Pancreas (tissue), 10 donors: ENCODE measurements around the gene PRPH. TPM values are rescaled to one million over a fixed set of nuclear protein-coding genes. Genes with fewer than 3 reads are reported as not detected.
A peak's percentile ranks its signal among the peaks of the same experiment; 100 is the strongest.

Source experiments
- ATAC-seq, 4 donors: fragments of 200-7000 bp; cut with Tn5 transposase; one replicate each; pipeline versions ENCODE4 v1.8.0 to v1.9.1; 2020; ENCODE audit warnings: mild to moderate bottlenecking in 4 of 4, moderate library complexity in 4 of 4
- DNase-seq, 6 donors: peaks; one replicate each; pipeline ENCODE4 v3.0.0-alpha.2; 2020
- FAIRE-seq: peaks from 2 replicates; lab custom pipeline; 2012; peaks lifted over from hg19 to GRCh38; lab: Jason Lieb, UNC
- H3K27ac ChIP-seq, 4 donors: fragments of 200-600 bp; sonication (generic); 1 replicate in 3 of 4; 2 replicates in 1 of 4; pipeline versions ENCODE4 v1.5.0 to v1.8.0; 2020
- H3K27me3 ChIP-seq, 4 donors: fragments of 200-600 bp; one replicate each; pipeline ENCODE4 v1.8.0; 2021
- H3K36me3 ChIP-seq, 3 donors: fragments of 200-600 bp; sonication (generic) in 1 of 3; one replicate each; pipeline versions ENCODE4 v1.5.0 to v1.8.0; 2020 to 2021
- H3K4me1 ChIP-seq, 3 donors: fragments of 200-600 bp; one replicate each; pipeline ENCODE4 v1.8.0; 2021
- H3K4me3 ChIP-seq, 4 donors: fragments of 200-600 bp; sonication (generic) in 2 of 4; one replicate each; pipeline versions ENCODE4 v1.5.0 to v1.8.0; 2020 to 2021
- H3K9me3 ChIP-seq, 4 donors: fragments of 200-600 bp; one replicate each; pipeline ENCODE4 v1.8.0; 2021
- WGBS, 2 donors: extraction: QIAGEN DNeasy Blood & Tissue Kit; methylation state at CpG; one replicate each; pipeline ENCODE4 v1.1.7; 2013; 5-methylcytosine and 5-hydroxymethylcytosine counted together
- intact Hi-C, 3 donors: fragments of 100-400 bp; cut with DNase I; formaldehyde crosslinking; loops; one replicate each; pipeline versions ENCODE4 v1.11.1 to v1.14.2; 2022
- polyA plus RNA-seq, 2 donors: library from polyadenylated mRNA; stranded (reverse); fragments of 200-250 nt; gene quantifications; one replicate each; pipeline ENCODE4 v1.2.3, GENCODE V29; 2013
- total RNA-seq, 6 donors: library from RNA; stranded (reverse); fragmentation: NEBNext Ultra II Directional in 4 of 6; extraction: Animal tissue kit (Norgen Biotek cat#: 25700) in 4 of 6; gene quantifications; one replicate each; pipeline versions ENCODE4 v1.2.1 to v1.2.4, GENCODE V29; 2021 to 2023
- TF ChIP-seq, protein P1 (sequence below), 4 donors: fragments of 200-600 bp; sonication (generic) in 3 of 4; IDR thresholded peaks; one replicate each; pipeline versions ENCODE4 v1.5.0 to v1.8.0; 2021; ENCODE audit warnings: antibody characterized with exemption in 4 of 4
- donor health status: healthy with polysubstance abuse.
- donor health status: DM: no; HTN: no; CAD: no; lungs with moderate emphysema.
- donor health status: DM: no; HTN: no; CAD: no.
- donor health status: control.
- donor health status: control.
- donor health status: Bipolar disorder and iron deficiency.
- donor health status: DM: yes; HTN: yes; CAD: no.
- donor health status: DM: no; HTN: no; CAD: no.
- donor health status: DM: no; HTN: no; CAD: no.
- donor health status: DM: yes; HTN: yes; CAD: no.

PRPH gene
- total and polyA plus RNA-seq, 8 donors: 0.44 to 18.7 (median 1.1) TPM

DNA sequence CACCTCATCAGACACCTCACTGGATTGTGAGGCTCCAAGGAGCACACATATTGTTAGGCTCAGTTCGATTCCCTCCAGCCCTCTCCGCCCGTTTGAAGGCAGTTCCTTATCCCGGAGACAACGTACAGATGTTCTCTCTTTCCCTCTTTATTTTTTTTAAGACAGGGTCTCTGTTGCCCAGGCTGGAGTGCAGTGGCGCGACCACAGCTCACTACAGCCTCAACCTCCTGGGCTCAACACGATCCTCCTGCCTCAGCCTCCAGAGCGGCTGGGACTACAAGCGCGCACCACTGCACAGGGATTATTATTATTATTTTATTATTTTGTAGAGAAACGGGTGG is 27.4 kb downstream of the PRPH start:
- no peak for FAIRE-seq
- no peaks in the 10 kb centered on the region for H3K9me3 ChIP-seq
- TF ChIP-seq, protein P1, sequence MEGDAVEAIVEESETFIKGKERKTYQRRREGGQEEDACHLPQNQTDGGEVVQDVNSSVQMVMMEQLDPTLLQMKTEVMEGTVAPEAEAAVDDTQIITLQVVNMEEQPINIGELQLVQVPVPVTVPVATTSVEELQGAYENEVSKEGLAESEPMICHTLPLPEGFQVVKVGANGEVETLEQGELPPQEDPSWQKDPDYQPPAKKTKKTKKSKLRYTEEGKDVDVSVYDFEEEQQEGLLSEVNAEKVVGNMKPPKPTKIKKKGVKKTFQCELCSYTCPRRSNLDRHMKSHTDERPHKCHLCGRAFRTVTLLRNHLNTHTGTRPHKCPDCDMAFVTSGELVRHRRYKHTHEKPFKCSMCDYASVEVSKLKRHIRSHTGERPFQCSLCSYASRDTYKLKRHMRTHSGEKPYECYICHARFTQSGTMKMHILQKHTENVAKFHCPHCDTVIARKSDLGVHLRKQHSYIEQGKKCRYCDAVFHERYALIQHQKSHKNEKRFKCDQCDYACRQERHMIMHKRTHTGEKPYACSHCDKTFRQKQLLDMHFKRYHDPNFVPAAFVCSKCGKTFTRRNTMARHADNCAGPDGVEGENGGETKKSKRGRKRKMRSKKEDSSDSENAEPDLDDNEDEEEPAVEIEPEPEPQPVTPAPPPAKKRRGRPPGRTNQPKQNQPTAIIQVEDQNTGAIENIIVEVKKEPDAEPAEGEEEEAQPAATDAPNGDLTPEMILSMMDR (IDR thresholded peaks at IDR 0.05): no peak
- H3K36me3 ChIP-seq: no peaks in the 10 kb centered on the region
- intact Hi-C loops: no loop called here
- H3K27me3 ChIP-seq: no peaks in the 10 kb centered on the region
- ATAC-seq: no peak
- H3K4me3 ChIP-seq: peak overlapping the region; percentile 44 to 65 (median 56)
- 45 to 47% methylated on average over 12 of the region's 12 CpGs for WGBS, 2 donors
- H3K4me1 ChIP-seq: no peaks in the 10 kb centered on the region
- H3K27ac ChIP-seq: peak overlapping the region in 1 of 4 donors; percentile 26
- DNase-seq: no peak

DNA sequence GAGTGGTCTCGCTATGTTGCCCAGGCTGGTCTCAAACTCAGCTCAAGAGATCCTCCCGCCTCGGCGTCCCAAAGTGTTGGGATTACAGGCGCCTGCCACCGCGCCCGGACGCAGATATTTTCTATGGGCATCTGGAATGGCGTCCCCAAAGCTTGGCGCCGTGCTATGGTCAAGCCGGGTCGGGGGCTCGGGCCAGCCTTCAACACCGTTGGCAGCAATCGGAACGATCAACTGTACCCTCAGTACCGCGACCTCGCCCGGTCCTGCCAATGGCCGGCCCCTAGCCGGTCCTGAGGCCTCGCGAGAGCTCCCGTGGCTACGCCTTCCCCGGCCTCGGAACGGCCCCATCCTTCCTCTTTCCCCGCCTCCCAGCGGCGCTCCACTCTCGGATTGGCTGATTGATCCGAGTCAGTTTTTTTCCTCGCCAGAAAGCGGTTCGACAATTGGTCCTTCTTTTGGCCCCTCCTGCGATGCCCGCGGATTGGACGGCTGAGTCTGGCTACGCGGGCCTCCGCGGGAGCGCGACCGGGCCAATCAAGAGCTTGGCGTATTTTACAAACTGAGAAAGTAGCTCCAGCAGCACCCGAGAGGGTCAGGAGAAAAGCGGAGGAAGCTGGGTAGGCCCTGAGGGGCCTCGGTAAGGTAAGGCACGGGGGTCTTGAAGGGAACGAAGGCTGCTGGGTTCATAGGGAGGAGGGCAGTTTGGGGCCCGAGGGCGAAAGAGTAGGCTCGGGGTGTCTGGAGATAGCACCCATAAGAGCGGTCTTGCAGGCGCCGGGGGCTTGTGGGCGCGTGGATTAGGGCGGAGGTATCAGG is 28.0 kb downstream of the PRPH start, which contains the start of gene TROAP:
TSS of gene TROAP (plus strand) at position 548 of the 816 bp plus-strand sequence. CDS start 354 bp downstream, outside the sequence.
- DNase-seq (peak; percentile 97 to 99 (median 98)), ATAC-seq (peak; percentile 99 to 100 (median 100)), FAIRE-seq (peak; percentile 96)
- no peaks in the 10 kb centered on the region for H3K36me3 ChIP-seq
- H3K4me1 ChIP-seq: no peaks in the 10 kb centered on the region
- TF ChIP-seq, protein P1 (IDR thresholded peaks at IDR 0.05): no peak
- intact Hi-C loops: no loop called here
- no peaks in the 10 kb centered on the region for H3K27me3 ChIP-seq
- peak within 1 kb of the TSS in 1 of 4 donors; percentile 26 for H3K27ac ChIP-seq
- peak within 1 kb of the TSS; percentile 44 to 65 (median 56) for H3K4me3 ChIP-seq
- H3K9me3 ChIP-seq: no peaks in the 10 kb centered on the region
- WGBS, 2 donors: 0 to 1% methylated on average over 64 to 65 of the region's 65 CpGs

DNA sequence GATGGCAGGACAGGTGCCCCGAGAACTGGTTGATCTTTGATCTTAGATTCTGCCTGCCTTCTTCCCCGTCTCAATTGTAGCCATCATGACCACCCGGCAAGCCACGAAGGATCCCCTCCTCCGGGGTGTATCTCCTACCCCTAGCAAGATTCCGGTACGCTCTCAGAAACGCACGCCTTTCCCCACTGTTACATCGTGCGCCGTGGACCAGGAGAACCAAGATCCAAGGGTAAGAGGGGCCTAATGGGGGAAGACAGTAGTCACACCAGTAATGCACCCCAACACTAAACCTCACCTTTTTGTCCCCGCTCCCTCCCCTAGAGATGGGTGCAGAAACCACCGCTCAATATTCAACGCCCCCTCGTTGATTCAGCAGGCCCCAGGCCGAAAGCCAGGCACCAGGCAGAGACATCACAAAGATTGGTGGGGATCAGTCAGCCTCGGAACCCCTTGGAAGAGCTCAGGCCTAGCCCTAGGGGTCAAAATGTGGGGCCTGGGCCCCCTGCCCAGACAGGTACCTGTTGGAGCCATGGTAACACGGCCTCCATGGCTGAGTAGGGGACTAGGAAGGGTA is 28.7 kb downstream of the PRPH start:
- no peak for ATAC-seq
- DNase-seq: peak in 1 of 6 donors; percentile 21
- 9% methylated on average over 19 of the region's 19 CpGs for WGBS, 2 donors
- no peak for FAIRE-seq
- H3K27me3 ChIP-seq: no peaks in the 10 kb centered on the region
- H3K4me3 ChIP-seq: peak overlapping the region in 3 of 4 donors; percentile 3 to 65 (median 65)
- H3K9me3 ChIP-seq: no peaks in the 10 kb centered on the region
- H3K36me3 ChIP-seq: no peaks in the 10 kb centered on the region
- intact Hi-C loops: no loop called here
- TF ChIP-seq, protein P1 (IDR thresholded peaks at IDR 0.05): no peak
- no peaks in the 10 kb centered on the region for H3K4me1 ChIP-seq
- no peak overlapping the region for H3K27ac ChIP-seq

DNA sequence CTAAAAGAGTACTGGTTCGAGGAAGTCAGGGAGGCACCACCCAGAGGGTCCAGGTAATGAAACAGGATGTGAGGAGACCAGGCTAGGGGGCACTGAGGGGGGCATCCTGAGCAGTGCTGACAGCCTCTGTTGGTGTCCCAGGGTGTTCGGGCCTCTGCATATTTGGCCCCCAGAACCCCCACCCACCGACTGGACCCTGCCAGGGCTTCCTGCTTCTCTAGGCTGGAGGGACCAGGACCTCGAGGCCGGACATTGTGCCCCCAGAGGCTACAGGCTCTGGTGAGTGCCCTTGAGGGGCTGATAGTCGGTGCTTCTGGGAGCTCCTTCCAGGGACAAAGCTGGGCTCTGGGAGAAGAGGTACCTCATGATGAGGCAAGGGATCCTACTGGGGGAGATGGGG is 30.7 kb downstream of the PRPH start:
- intact Hi-C loops: no loop called here
- no peak for DNase-seq
- no peak for FAIRE-seq
- WGBS, 2 donors: 75 to 89% methylated on average over 6 of the region's 6 CpGs
- H3K27ac ChIP-seq: no peak overlapping the region
- ATAC-seq: no peak
- TF ChIP-seq, protein P1 (IDR thresholded peaks at IDR 0.05): no peak
- no peaks in the 10 kb centered on the region for H3K27me3 ChIP-seq
- no peaks in the 10 kb centered on the region for H3K9me3 ChIP-seq
- H3K4me3 ChIP-seq: no peak overlapping the region
- no peaks in the 10 kb centered on the region for H3K4me1 ChIP-seq
- no peaks in the 10 kb centered on the region for H3K36me3 ChIP-seq

DNA sequence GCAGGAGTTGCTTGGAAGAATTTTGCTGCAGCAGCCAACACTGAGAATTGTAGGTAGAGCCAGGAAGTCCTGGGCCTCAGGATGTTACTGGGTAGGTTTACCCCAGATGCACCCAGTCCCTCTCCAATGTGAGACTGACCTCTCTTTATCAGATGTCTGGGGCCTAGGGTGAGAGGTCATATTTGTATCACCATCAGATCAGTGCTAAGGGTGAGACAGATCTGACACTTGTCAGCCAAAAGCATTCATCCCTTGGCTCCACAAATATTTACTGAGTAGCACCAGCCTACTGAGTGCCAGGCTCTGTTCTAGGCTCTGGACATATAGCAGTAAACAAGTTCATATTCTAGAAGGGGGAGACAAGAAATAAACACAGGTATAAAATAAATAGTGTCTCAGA is 32.4 kb downstream of the PRPH start:
- TF ChIP-seq, protein P1 (IDR thresholded peaks at IDR 0.05): no peak
- H3K4me3 ChIP-seq: no peak overlapping the region
- H3K27me3 ChIP-seq: no peaks in the 10 kb centered on the region
- H3K27ac ChIP-seq: no peak overlapping the region
- H3K4me1 ChIP-seq: peaks cover 0 to 4% (median 3%) of the 10 kb centered on the region in 3 donors
- intact Hi-C loops: no loop called here
- FAIRE-seq: no peak
- no peaks in the 10 kb centered on the region for H3K36me3 ChIP-seq
- DNase-seq: no peak
- no peak for ATAC-seq
- no peaks in the 10 kb centered on the region for H3K9me3 ChIP-seq
